ENCODE data around the gene PRKG2.

PRKG2 gene

GRCh38 chr4:81180916-81181315 lies 34.1 kb downstream of the PRKG2 start:
- TF ChIP-seq CTCF (IDR thresholded peaks at IDR 0.05; ENCODE audit: insufficient read depth, low read depth, low read length, missing control alignments) = no peak
- DNase-seq (ENCODE audit: low read depth) = no peak
- no peak overlapping the region for H3K4me3 ChIP-seq (ENCODE audit: low read length)

GRCh38 chr4:81179326-81179725 lies 35.7 kb downstream of the PRKG2 start:
- TF ChIP-seq CTCF (IDR thresholded peaks at IDR 0.05; ENCODE audit: insufficient read depth, low read depth, low read length, missing control alignments) = no peak
- no peak for DNase-seq (ENCODE audit: low read depth)
- no peak overlapping the region for H3K4me3 ChIP-seq (ENCODE audit: low read length)

- peak; percentile 37 for DNase-seq (ENCODE audit: low read depth)
- no peak for TF ChIP-seq CTCF (IDR thresholded peaks at IDR 0.05; ENCODE audit: insufficient read depth, low read depth, low read length, missing control alignments)
- no peak overlapping the region for H3K4me3 ChIP-seq (ENCODE audit: low read length)
Observed at GRCh38 chr4:81173213-81173612, 41.8 kb downstream of the PRKG2 start.

- DNase-seq (ENCODE audit: low read depth) = no peak
- TF ChIP-seq CTCF (IDR thresholded peaks at IDR 0.05; ENCODE audit: insufficient read depth, low read depth, low read length, missing control alignments) = no peak
- no peak overlapping the region for H3K4me3 ChIP-seq (ENCODE audit: low read length)
Observed at GRCh38 chr4:81166458-81167160, 48.4 kb downstream of the PRKG2 start.

GRCh38 chr4:81165861-81166430 lies 49.1 kb downstream of the PRKG2 start:
- peak; percentile 58 for DNase-seq (ENCODE audit: low read depth)
- TF ChIP-seq CTCF (IDR thresholded peaks at IDR 0.05; ENCODE audit: insufficient read depth, low read depth, low read length, missing control alignments) = no peak

GRCh38 chr4:81164623-81165416 lies 50.2 kb downstream of the PRKG2 start:
- H3K4me3 ChIP-seq (ENCODE audit: low read length) = no peak overlapping the region
- TF ChIP-seq CTCF (IDR thresholded peaks at IDR 0.05; ENCODE audit: insufficient read depth, low read depth, low read length, missing control alignments) = no peak
- DNase-seq (ENCODE audit: low read depth) = peak; percentile 93

More at GRCh38 chr4:81165861-81166430, 49.1 kb downstream of the PRKG2 start:
- H3K4me3 ChIP-seq (ENCODE audit: low read length) = no peak overlapping the region

Data from epithelial cell of esophagus (primary cell).